ENCODE data around the gene CAD. TPM values are rescaled to one million over a fixed set of nuclear protein-coding genes. Genes with fewer than 3 reads are reported as not detected.

Gene CAD
- total and polyA plus RNA-seq, 10 of the 15 experiments (the other 5 are each of a cell fraction or from before 2014, with no cell fraction given), result 7.6 to 119 (median 50.7) TPM

GRCh38 chr2:27211943-27212625, 5.1 kb upstream of the CAD start, which contains the start of the genes ATRAID and SLC5A6 (continued):
- TF ChIP-seq NKRF (conservative IDR thresholded peaks at IDR 0.05) (no peak; the same call in 1 of the 2 replicates), WRNIP1 (IDR thresholded peaks at IDR 0.05; ENCODE audit: borderline replicate concordance, low read depth, low read length) (no peak), PAX8 (IDR thresholded peaks at IDR 0.05) (no peak), KLF5 (IDR thresholded peaks at IDR 0.05; ENCODE audit: partially characterized antibody) (peak; percentile 73), HCFC1 (IDR thresholded peaks at IDR 0.05; ENCODE audit: low read length) (peak; percentile 61), EGR1 (IDR thresholded peaks at IDR 0.05; ENCODE audit: borderline replicate concordance in 1 of 2, low read depth in 2 of 2, low read length in 2 of 2) (peak in 1 of 2 experiments; percentile 30; a peak in 1 of 3 replicates), BRCA1 (IDR thresholded peaks at IDR 0.05; ENCODE audit: low read depth, low read length) (no peak), TARDBP (IDR thresholded peaks at IDR 0.05; ENCODE audit: borderline replicate concordance) (no peak; the same call in 1 of the 2 replicates), IKZF2 (IDR thresholded peaks at IDR 0.05) (peak in 1 of 2 experiments; percentile 21; a peak in 1 of 4 replicates), BHLHE40 (IDR thresholded peaks at IDR 0.05; ENCODE audit: borderline replicate concordance in 1 of 2, low read depth in 2 of 2, low read length in 1 of 2) (peak in 1 of 2 experiments; percentile 66; a peak in 1 of 4 replicates), ESRRA (IDR thresholded peaks at IDR 0.05; ENCODE audit: low read length) (peak; percentile 10; the same call in 1 of the 2 replicates), ZBTB4 (CRISPR knock-in tag; IDR thresholded peaks at IDR 0.05) (0 out of 2 replicates have a peak, but pooled peaks have one; percentile 8), ZNF207 (IDR thresholded peaks at IDR 0.05; ENCODE audit: borderline replicate concordance) (peak; percentile 66; the same call in 1 of the 2 replicates), HDGF (IDR thresholded peaks at IDR 0.05) (no peak), EZH2 (IDR thresholded peaks at IDR 0.05; ENCODE audit: borderline replicate concordance, control insufficient read depth, low read depth, low read length) (no peak), GATAD2B (conservative IDR thresholded peaks at IDR 0.05; ENCODE audit: low read depth) (peak; percentile 66; the same call in 1 of the 2 replicates), PKNOX1 (IDR thresholded peaks at IDR 0.05) (no peak), KAT2A (conservative IDR thresholded peaks at IDR 0.05; ENCODE audit: control insufficient read depth, low read depth, low read length) (no peak), SMAD1 (IDR thresholded peaks at IDR 0.05; ENCODE audit: low read depth, partially characterized antibody) (peak; percentile 24), TAF1 (IDR thresholded peaks at IDR 0.05; ENCODE audit: borderline replicate concordance, low read depth, low read length) (peak; percentile 91; the same call in 1 of the 2 replicates), CBX5 (IDR thresholded peaks at IDR 0.05; ENCODE audit: low read depth) (no peak)

Data from GM12878 (cell line).